Endothelial cell (in vitro differentiated cells): ENCODE data around the gene NGEF. TPM values are rescaled to one million over a fixed set of nuclear protein-coding genes. Genes with fewer than 3 reads are reported as not detected.

ENCODE experiments used
- DNase-seq: peaks from one replicate; pipeline ENCODE4 v3.0.0; 2021; ENCODE audit warnings: low spot score
- H3K27ac Mint-ChIP-seq: one replicate; pipeline ENCODE4 v1.8.0; 2021; ENCODE audit warnings: mixed read lengths, inconsistent platforms; ENCODE audit not compliant: unreplicated experiment
- H3K27me3 Mint-ChIP-seq: one replicate; pipeline ENCODE4 v1.8.0; 2021; ENCODE audit warnings: mild to moderate bottlenecking, moderate library complexity, mixed read lengths, inconsistent platforms; ENCODE audit not compliant: unreplicated experiment
- H3K36me3 Mint-ChIP-seq: one replicate; pipeline ENCODE4 v1.8.0; 2021; ENCODE audit warnings: mild to moderate bottlenecking, low read depth, mixed read lengths, inconsistent platforms; ENCODE audit not compliant: unreplicated experiment
- H3K4me1 Mint-ChIP-seq: one replicate; pipeline ENCODE4 v1.8.0; 2021; ENCODE audit warnings: mild to moderate bottlenecking, mixed read lengths, inconsistent platforms; ENCODE audit not compliant: unreplicated experiment
- H3K4me3 Mint-ChIP-seq: one replicate; pipeline ENCODE4 v1.8.0; 2021; ENCODE audit warnings: mild to moderate bottlenecking, mixed read lengths, inconsistent platforms; ENCODE audit not compliant: unreplicated experiment
- H3K9me3 Mint-ChIP-seq: one replicate; pipeline ENCODE4 v1.8.0; 2021; ENCODE audit warnings: mixed read lengths, inconsistent platforms; ENCODE audit not compliant: unreplicated experiment
- total RNA-seq: library from RNA; stranded (reverse); fragmentation: NEBNext Ultra II Directional; extraction: Animal tissue kit (Norgen Biotek cat#: 25700); gene quantifications from one replicate; pipeline ENCODE4 v1.2.1, GENCODE V29; 2021; ENCODE audit not compliant: unreplicated experiment
- TF ChIP-seq, protein P1 (sequence below): fragments of 200-600 bp; sonication (generic); IDR thresholded peaks from one replicate; pipeline ENCODE4 v1.5.0; 2021; ENCODE audit warnings: antibody characterized with exemption; ENCODE audit not compliant: unreplicated experiment

NGEF gene
- total RNA-seq, 1 donor from 2014 or later: 1.4 TPM

DNA sequence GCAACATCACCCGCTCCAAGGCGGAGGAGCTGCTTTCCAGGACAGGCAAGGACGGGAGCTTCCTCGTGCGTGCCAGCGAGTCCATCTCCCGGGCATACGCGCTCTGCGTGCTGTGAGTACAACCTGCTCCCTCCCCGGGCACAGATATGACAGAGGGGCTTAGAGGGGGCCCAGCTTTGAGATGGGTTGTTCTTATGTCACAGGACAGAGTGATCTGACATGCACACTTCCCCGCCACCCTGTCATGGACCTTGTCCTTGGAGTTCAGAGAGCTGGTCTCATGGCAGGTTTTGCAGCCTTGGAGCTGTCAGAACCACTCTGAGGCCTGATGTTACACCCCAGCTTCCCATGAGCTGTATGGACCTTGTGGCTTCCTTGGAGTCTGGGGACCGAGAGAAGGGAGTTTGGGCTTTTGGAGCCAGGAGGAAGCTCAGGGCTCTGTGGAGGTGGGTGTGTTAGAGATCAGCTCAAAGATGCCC lies 47.5 kb upstream of the NGEF start:
- Mint-ChIP-seq H3K9me3 (no peaks in the 10 kb centered on the region), H3K4me3 (peak overlapping the region; percentile 89), H3K27me3 (peaks cover 12% of the 10 kb centered on the region), H3K27ac (peak overlapping the region; percentile 90), H3K4me1 (peaks cover 47% of the 10 kb centered on the region), H3K36me3 (peaks cover 6% of the 10 kb centered on the region)
- TF ChIP-seq, protein P1, sequence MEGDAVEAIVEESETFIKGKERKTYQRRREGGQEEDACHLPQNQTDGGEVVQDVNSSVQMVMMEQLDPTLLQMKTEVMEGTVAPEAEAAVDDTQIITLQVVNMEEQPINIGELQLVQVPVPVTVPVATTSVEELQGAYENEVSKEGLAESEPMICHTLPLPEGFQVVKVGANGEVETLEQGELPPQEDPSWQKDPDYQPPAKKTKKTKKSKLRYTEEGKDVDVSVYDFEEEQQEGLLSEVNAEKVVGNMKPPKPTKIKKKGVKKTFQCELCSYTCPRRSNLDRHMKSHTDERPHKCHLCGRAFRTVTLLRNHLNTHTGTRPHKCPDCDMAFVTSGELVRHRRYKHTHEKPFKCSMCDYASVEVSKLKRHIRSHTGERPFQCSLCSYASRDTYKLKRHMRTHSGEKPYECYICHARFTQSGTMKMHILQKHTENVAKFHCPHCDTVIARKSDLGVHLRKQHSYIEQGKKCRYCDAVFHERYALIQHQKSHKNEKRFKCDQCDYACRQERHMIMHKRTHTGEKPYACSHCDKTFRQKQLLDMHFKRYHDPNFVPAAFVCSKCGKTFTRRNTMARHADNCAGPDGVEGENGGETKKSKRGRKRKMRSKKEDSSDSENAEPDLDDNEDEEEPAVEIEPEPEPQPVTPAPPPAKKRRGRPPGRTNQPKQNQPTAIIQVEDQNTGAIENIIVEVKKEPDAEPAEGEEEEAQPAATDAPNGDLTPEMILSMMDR: no peak
- DNase-seq: no peak

DNA sequence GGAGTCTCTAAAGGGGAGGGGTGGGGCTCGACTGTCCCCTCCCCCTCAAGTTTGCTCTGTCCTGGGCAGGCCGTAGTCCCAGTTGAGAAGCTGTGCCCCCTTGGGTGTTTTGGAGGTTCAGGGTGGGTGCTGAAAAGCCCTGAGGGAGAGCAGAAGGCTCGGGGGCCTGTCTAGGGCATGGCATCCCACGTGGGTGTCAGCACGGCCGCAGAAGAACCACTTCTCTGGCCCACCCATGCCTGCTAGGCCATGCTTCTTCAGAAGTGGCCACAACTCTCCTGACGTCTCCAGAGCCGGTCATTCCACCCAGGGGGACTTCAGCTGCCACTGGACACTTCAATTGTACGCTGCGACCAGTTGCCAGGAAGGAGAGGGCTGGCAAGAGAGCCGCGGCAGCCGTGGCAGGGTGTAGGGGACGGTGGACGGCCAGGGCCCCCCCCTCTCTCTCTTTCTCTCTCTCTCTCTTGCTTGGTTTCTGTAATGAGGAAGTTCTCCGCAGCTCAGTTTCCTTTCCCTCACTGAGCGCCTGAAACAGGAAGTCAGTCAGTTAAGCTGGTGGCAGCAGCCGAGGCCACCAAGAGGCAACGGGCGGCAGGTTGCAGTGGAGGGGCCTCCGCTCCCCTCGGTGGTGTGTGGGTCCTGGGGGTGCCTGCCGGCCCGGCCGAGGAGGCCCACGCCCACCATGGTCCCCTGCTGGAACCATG lies 46.9 kb upstream of the NGEF start, which contains the start of gene INPP5D:
INPP5D (plus strand) TSS at position 546 of the 704 bp plus-strand sequence; CDS start at position 683, 137 bp downstream.
- H3K27ac Mint-ChIP-seq: peak within 1 kb of the TSS; percentile 92
- H3K27me3 Mint-ChIP-seq: peaks cover 12% of the 10 kb centered on the region
- peaks cover 47% of the 10 kb centered on the region for H3K4me1 Mint-ChIP-seq
- H3K36me3 Mint-ChIP-seq: peaks cover 6% of the 10 kb centered on the region
- DNase-seq: no peak
- no peaks in the 10 kb centered on the region for H3K9me3 Mint-ChIP-seq
- peak within 1 kb of the TSS; percentile 89 for H3K4me3 Mint-ChIP-seq
- TF ChIP-seq, protein P1: no peak

DNA sequence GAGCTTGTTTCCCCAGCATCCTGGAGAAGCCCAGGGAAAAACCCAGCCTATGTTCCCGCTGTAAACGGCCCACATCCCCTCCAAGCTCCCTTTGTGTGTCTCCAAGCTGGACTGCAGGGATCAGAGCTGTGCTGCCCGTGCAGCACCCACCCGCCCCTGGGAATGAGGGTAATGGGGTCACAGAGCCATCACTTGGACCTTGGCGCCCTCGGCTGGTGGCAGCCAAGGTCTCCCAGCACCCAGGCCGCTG lies 46.4 kb upstream of the NGEF start:
- H3K9me3 Mint-ChIP-seq: no peaks in the 10 kb centered on the region
- peak overlapping the region; percentile 92 for H3K27ac Mint-ChIP-seq
- H3K36me3 Mint-ChIP-seq: peaks cover 6% of the 10 kb centered on the region
- TF ChIP-seq, protein P1: no peak
- peaks cover 45% of the 10 kb centered on the region for H3K4me1 Mint-ChIP-seq
- peaks cover 12% of the 10 kb centered on the region for H3K27me3 Mint-ChIP-seq
- no peak overlapping the region for H3K4me3 Mint-ChIP-seq
- no peak for DNase-seq

DNA sequence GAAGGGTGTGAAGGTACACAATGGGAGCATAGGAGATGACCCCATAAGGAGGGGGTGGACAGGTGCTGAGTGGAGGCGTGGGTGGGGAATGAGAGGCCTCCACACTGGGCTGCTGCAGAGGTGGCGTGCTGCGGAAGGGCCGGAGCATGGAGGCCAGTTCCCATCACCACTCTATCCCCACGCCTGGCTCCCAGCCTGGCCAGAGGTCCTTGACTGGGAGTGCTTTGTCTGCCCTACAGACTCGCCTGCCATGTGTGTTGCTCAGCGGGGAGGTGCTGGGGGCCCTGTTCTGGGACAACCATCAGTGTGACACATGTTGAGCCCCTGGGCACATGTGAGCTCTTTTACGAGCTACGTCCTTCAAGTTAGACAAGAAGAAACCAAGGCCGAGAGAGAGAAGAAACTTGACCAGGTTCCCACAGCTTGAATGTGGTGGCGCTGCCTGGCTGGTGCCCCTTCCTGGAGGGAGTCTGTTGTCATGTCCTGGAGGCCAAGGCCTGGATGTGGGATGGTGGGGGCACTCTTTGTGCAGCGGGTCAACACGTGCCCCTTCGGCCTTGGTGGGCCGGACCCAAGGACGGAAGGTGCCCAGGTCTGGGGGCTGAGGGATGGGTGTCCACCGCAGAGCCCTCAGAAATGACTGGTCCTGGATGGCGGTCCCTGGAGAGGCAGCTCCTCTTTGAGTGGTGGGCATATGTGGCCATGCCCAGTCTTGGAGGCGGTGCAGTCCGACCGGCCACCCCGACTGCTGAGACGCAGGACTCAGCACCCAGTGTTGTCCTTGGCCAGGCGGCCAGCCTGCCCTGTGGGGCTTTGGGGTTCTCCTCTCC lies 45.9 kb upstream of the NGEF start:
- no peak overlapping the region for H3K4me3 Mint-ChIP-seq
- peaks cover 6% of the 10 kb centered on the region for H3K36me3 Mint-ChIP-seq
- DNase-seq: no peak
- H3K27ac Mint-ChIP-seq: peak overlapping the region; percentile 65
- H3K4me1 Mint-ChIP-seq: peaks cover 44% of the 10 kb centered on the region
- H3K9me3 Mint-ChIP-seq: no peaks in the 10 kb centered on the region
- H3K27me3 Mint-ChIP-seq: peaks cover 12% of the 10 kb centered on the region
- TF ChIP-seq, protein P1: no peak
